Natural killer cell treated with Interleukin-12 subunit alpha and Interleukin-12 subunit beta and Interleukin-15 and Interleukin-18, amount 100 ng/mL, for 72 hours (primary cell): ENCODE results near the gene OR56A3. TPM values are rescaled to one million over a fixed set of nuclear protein-coding genes. Genes with fewer than 3 reads are reported as not detected.

Experiments used
- ATAC-seq, 2 donors: fragments of 150-1000 bp; cut with Tn5 transposase in 1 of 2; sonication (Bioruptor Pico), chemical (Tn5 transposase) in 1 of 2; 2 replicates each; pipeline ENCODE4 v1.10.0; 2021
- DNase-seq: peaks from one replicate; pipeline ENCODE4 v3.0.0; 2022; ENCODE audit warnings: low spot score
- H3K27ac Mint-ChIP-seq, 2 donors: 1 replicate in 1 of 2; 2 replicates in 1 of 2; pipeline ENCODE4 v1.8.0; 2022; ENCODE audit warnings: mixed read lengths in 2 of 2, mild to moderate bottlenecking in 1 of 2, moderate library complexity in 1 of 2
- H3K27me3 Mint-ChIP-seq, 2 donors: 1 replicate in 1 of 2; 2 replicates in 1 of 2; pipeline ENCODE4 v1.8.0; 2022; ENCODE audit warnings: mixed read lengths in 2 of 2
- H3K36me3 Mint-ChIP-seq: one replicate; pipeline ENCODE4 v1.8.0; 2022; ENCODE audit warnings: mixed read lengths
- H3K4me1 Mint-ChIP-seq, 2 donors: 1 replicate in 1 of 2; 2 replicates in 1 of 2; pipeline ENCODE4 v1.8.0; 2022; ENCODE audit warnings: low read depth in 2 of 2, mixed read lengths in 2 of 2, mild to moderate bottlenecking in 1 of 2
- H3K4me3 Mint-ChIP-seq: one replicate; pipeline ENCODE4 v1.8.0; 2022; ENCODE audit warnings: mixed read lengths
- H3K9me3 Mint-ChIP-seq: 2 replicates; pipeline ENCODE4 v1.8.0; 2022; ENCODE audit warnings: mixed read lengths
- total RNA-seq, 2 donors: library from RNA; stranded (reverse); gene quantifications; one replicate each; pipeline ENCODE4 v1.2.3, GENCODE V29; 2022

Gene OR56A3
- total RNA-seq, 2 donors from 2014 or later: not detected

DNA sequence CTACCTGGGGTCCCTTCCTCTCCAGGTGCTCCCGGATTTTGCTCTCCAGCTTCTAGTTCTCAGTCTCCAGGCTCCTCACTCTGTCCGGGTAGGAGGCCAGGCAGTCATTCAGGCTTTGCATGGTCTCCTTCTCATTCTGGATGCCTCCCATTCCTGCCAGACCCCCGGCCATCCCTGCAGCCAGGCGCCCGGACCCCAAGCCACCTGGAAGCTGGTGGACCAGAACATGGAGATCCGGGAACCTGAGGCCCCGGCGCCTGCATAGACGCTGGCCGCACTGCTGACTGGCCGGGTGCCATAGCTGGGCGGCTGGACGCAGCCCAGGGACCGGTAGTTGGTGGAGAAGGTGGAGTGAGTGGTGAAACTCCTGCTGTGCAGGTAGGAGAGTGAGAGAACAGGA lies 52.7 kb downstream of the OR56A3 start:
- Mint-ChIP-seq H3K9me3 (peaks cover 3% of the 10 kb centered on the region), H3K36me3 (no peaks in the 10 kb centered on the region), H3K27me3 (peaks cover 9 to 24% of the 10 kb centered on the region in 2 donors), H3K4me3 (no peak overlapping the region), H3K4me1 (no peaks in the 10 kb centered on the region), H3K27ac (no peak overlapping the region)
- DNase-seq (no peak), ATAC-seq (no peak)

Other genes with a start within 250 kb of the OR56A3 start
- under 1 TPM in 1 of 2 donors, not detected in 1; 0.21 TPM for gene OR56B1, start 205.8 kb upstream of the OR56A3 start, total RNA-seq
- under 1 TPM; 0.38 to 0.45 TPM for gene OR52N4, start 188.0 kb upstream of the OR56A3 start, total RNA-seq
- not detected for gene OR52N5, start 158.9 kb upstream of the OR56A3 start, total RNA-seq
- gene OR52N1, start 151.0 kb upstream of the OR56A3 start, total RNA-seq: not detected
- gene OR52N2, start 133.3 kb upstream of the OR56A3 start, total RNA-seq: not detected
- gene OR52E6, start 100.4 kb upstream of the OR56A3 start, total RNA-seq: not detected
- not detected for gene OR52E8, start 84.6 kb upstream of the OR56A3 start, total RNA-seq
- not detected for gene OR52E4, start 61.6 kb upstream of the OR56A3 start, total RNA-seq
- not detected for gene OR52E5, start 49.0 kb upstream of the OR56A3 start, total RNA-seq
- not detected for gene OR56A5, start 26.2 kb downstream of the OR56A3 start, total RNA-seq
- gene OR52L1, start 44.7 kb downstream of the OR56A3 start, total RNA-seq: not detected
- under 1 TPM in 1 of 2 donors, not detected in 1; 0.11 TPM for gene OR56A4, start 64.7 kb downstream of the OR56A3 start, total RNA-seq
- gene OR56A1, start 88.5 kb downstream of the OR56A3 start, total RNA-seq: under 1 TPM; 0.05 to 0.11 TPM
- not detected for gene OR56B4, start 165.4 kb downstream of the OR56A3 start, total RNA-seq
- gene OR52B2, start 228.1 kb downstream of the OR56A3 start, total RNA-seq: under 1 TPM in 1 of 2 donors, not detected in 1; 0.52 TPM